Activated T-helper 1 cell treated with anti-CD3 and anti-CD28 coated beads, Interleukin-12 subunit alpha, Interleukin-12 subunit beta, Interleukin-2, Interleukin-4 antibody, amounts not matched to agents 30 ng/mL and 10 ng/mL and 1 ng/mL, durations not matched to agents 14 hours and 24 hours and 36 hours (primary cell): ENCODE results near the gene LZTS2. TPM values are rescaled to one million over a fixed set of nuclear protein-coding genes. Genes with fewer than 3 reads are reported as not detected.
A peak's percentile ranks its signal among the peaks of the same experiment; 100 is the strongest.

Experiments used
- DNase-seq: peaks from one replicate; pipeline ENCODE4 v3.0.0; 2021; ENCODE audit warnings: low spot score
- H3K27ac Mint-ChIP-seq: one replicate; pipeline ENCODE4 v1.8.0; 2021; ENCODE audit warnings: mild to moderate bottlenecking, mixed read lengths
- H3K27me3 Mint-ChIP-seq: one replicate; pipeline ENCODE4 v1.8.0; 2022; ENCODE audit warnings: mild to moderate bottlenecking, moderate library complexity, mixed read lengths; ENCODE audit not compliant: insufficient read depth
- H3K36me3 Mint-ChIP-seq: one replicate; pipeline ENCODE4 v1.8.0; 2021; ENCODE audit warnings: low read depth, mixed read lengths
- H3K4me1 Mint-ChIP-seq: one replicate; pipeline ENCODE4 v1.8.0; 2021; ENCODE audit warnings: low read depth, mixed read lengths
- H3K4me3 Mint-ChIP-seq: one replicate; pipeline ENCODE4 v1.8.0; 2021; ENCODE audit warnings: mild to moderate bottlenecking, moderate library complexity, mixed read lengths
- H3K9me3 Mint-ChIP-seq: one replicate; pipeline ENCODE4 v1.8.0; 2021; ENCODE audit warnings: mixed read lengths
- intact Hi-C: fragments of 100-400 bp; cut with micrococcal nuclease; formaldehyde crosslinking; loops from one replicate; pipeline ENCODE4 v1.15.1; 2024
- total RNA-seq: library from RNA; stranded (reverse); gene quantifications from 2 replicates; pipeline ENCODE4 v1.2.3, GENCODE V29; 2022

The LZTS2 gene
- total RNA-seq, 1 donor from 2014 or later: 22.3 TPM

DNA sequence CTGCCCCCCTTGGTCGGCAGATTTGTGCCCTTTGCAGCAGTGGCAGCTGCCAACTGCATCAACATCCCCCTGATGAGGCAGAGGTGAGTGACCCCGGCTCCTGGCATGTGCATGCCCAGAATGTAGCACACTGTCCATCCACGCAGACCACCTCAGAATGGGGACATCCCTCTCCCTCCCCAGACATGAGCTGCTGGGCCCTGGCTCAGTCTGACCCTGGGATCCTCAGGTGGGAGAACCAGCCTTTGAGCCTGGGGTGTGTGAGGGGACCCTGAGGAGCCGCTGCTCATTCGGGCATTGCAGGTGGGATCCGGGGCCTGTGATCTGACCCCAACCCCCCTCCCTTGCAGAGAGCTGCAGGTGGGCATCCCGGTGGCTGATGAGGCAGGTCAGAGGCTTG is 37.1 kb downstream of the LZTS2 start:
- intact Hi-C loops: no loop called here
- no peaks in the 10 kb centered on the region for H3K9me3 Mint-ChIP-seq
- H3K27me3 Mint-ChIP-seq: no peaks in the 10 kb centered on the region
- peaks cover 45% of the 10 kb centered on the region for H3K36me3 Mint-ChIP-seq
- DNase-seq: no peak
- H3K4me3 Mint-ChIP-seq: no peak overlapping the region
- H3K4me1 Mint-ChIP-seq: peaks cover 25% of the 10 kb centered on the region
- H3K27ac Mint-ChIP-seq: no peak overlapping the region

DNA sequence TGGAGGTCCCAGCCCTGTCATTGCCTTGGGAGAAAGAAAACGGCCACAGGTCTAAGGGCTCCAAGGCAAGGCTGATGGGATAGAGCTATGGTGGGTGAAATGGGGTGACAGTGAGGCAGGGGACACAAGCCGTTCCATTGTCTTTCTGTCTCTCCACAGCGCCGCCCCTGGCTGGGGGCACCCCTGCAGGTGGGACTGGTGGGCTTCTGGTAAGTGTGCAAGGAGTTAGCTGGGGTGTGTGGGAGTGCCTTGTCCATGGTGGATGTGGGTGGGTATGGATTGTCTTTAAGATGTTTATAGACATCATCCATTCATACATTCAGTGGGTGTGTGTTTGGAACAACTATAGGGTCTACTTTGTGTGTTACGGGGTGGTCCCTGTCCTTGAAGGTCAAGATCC is 38.9 kb downstream of the LZTS2 start:
- H3K4me1 Mint-ChIP-seq: peaks cover 31% of the 10 kb centered on the region
- H3K9me3 Mint-ChIP-seq: no peaks in the 10 kb centered on the region
- peaks cover 45% of the 10 kb centered on the region for H3K36me3 Mint-ChIP-seq
- intact Hi-C loops: no loop called here
- no peak overlapping the region for H3K4me3 Mint-ChIP-seq
- DNase-seq: no peak
- H3K27me3 Mint-ChIP-seq: peaks cover 3% of the 10 kb centered on the region
- H3K27ac Mint-ChIP-seq: no peak overlapping the region

DNA sequence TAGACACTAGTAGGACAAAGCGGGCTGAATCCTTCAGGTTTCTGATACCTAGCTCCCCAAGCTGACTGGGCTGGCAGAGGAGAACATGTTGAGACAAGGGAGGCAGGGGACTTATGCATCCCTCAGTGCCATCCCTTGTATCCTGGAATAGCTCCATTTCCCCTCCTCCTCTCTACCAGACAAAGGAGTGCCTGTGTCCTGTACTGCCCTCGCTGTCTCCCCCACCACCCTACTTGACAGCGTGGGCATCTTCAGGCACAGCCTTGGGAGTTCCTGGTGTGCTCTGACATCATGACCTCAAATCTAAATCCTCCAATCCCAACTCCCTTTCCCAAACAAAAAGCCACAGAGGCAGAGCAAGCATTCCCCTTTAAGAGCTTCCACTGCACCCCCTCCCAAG is 40.5 kb downstream of the LZTS2 start:
- Mint-ChIP-seq H3K27me3 (peaks cover 3% of the 10 kb centered on the region), H3K4me3 (no peak overlapping the region)

DNA sequence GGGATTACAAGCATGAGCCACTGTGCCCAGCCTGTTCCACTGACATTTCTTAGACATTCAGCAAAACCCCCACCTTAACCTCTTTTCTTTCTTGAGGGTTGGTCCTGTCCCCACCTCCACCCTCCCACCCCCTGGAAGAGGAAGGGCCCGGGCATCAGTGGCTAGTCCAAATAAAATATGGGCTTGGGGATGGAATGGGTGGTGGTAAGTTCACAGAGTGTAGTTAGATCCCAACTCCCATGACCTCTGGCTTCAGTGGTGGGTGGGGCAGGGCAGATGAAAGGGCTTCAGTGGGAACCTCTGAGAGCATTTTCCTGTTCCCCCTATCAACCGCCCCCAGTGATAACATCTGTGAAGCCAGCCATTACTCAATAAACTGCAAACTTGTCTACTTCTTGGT is 41.2 kb downstream of the LZTS2 start:
- Mint-ChIP-seq H3K9me3 (no peaks in the 10 kb centered on the region), H3K27me3 (peaks cover 5% of the 10 kb centered on the region), H3K4me3 (no peak overlapping the region), H3K27ac (no peak overlapping the region), H3K36me3 (peaks cover 34% of the 10 kb centered on the region), H3K4me1 (peaks cover 27% of the 10 kb centered on the region)
- intact Hi-C loops: loop anchor here (1.0 to 5.0 kb wide), 3 partner anchors 27 to 669 kb away; no protein-coding TSS in a partner anchor
- DNase-seq: no peak

More for the DNA sequence above, 40.5 kb downstream of the LZTS2 start:
- no peak for DNase-seq
- Mint-ChIP-seq H3K4me1 (peaks cover 27% of the 10 kb centered on the region), H3K27ac (no peak overlapping the region), H3K36me3 (peaks cover 38% of the 10 kb centered on the region), H3K9me3 (no peaks in the 10 kb centered on the region)
- intact Hi-C loops: loop anchor here (5.0 kb wide), 1 partner anchor 668 kb away; no protein-coding TSS in a partner anchor

DNA sequence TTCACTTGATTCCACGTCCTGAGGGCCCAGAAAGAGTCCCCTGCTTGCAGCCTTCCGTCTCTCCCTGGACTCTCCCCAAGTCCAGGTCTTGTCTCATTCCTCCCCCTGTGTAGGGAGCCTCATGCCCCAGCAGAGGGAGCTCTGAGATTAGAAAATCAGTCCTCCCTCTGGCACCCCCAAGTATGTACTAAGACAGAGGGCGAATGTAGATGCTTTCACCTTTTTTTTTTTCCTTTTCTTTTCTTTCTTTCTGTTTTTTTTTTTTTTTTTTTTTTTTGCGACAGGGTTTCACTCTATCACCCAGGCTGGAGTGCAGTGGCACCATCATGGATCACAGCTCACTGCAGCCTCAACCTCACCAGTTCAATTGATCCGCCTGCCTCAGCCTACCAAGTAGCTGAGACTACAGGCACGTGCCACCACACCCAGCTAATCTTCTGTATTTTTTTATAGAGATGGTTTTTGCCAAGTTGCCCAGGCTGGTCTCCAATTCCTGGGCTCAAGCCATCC is 41.7 kb downstream of the LZTS2 start:
- intact Hi-C loops: loop anchor here (1.0 to 5.0 kb wide), 3 partner anchors 27 to 669 kb away; no protein-coding TSS in a partner anchor

DNA sequence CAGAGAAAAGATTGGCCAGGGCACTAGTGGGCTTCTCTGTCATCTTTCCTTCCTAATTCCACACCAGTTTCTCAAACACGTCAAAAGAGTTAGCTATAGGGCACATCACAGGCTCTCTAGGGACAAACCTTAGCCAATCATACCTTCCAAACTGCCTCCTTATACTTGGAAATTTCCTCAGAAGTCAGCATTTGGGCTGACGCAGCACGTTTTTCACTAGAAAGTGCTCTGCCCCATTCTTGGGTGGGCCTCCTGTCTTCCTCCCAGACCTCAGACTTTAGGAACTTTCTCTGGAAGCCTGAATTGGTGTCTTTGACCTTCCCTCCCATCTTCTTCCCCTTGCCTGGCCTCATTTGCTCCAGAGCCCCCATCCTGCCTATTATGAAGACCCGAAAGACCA is 42.5 kb downstream of the LZTS2 start:
- Mint-ChIP-seq H3K36me3 (peaks cover 25% of the 10 kb centered on the region), H3K4me3 (peak overlapping the region; percentile 91), H3K27ac (peak overlapping the region; percentile 84), H3K27me3 (peaks cover 18% of the 10 kb centered on the region), H3K4me1 (peaks cover 27% of the 10 kb centered on the region), H3K9me3 (no peaks in the 10 kb centered on the region)
- DNase-seq: no peak
- intact Hi-C loops: loop anchor here (1.0 to 5.0 kb wide), 6 partner anchors 8 to 670 kb away; no protein-coding TSS in a partner anchor

More for the DNA sequence above, 41.7 kb downstream of the LZTS2 start:
- peak overlapping the region; percentile 61 for H3K27ac Mint-ChIP-seq
- no peak overlapping the region for H3K4me3 Mint-ChIP-seq
- DNase-seq: peak; percentile 64
- peaks cover 31% of the 10 kb centered on the region for H3K36me3 Mint-ChIP-seq
- no peaks in the 10 kb centered on the region for H3K9me3 Mint-ChIP-seq
- H3K4me1 Mint-ChIP-seq: peaks cover 27% of the 10 kb centered on the region
- H3K27me3 Mint-ChIP-seq: peaks cover 10% of the 10 kb centered on the region

DNA sequence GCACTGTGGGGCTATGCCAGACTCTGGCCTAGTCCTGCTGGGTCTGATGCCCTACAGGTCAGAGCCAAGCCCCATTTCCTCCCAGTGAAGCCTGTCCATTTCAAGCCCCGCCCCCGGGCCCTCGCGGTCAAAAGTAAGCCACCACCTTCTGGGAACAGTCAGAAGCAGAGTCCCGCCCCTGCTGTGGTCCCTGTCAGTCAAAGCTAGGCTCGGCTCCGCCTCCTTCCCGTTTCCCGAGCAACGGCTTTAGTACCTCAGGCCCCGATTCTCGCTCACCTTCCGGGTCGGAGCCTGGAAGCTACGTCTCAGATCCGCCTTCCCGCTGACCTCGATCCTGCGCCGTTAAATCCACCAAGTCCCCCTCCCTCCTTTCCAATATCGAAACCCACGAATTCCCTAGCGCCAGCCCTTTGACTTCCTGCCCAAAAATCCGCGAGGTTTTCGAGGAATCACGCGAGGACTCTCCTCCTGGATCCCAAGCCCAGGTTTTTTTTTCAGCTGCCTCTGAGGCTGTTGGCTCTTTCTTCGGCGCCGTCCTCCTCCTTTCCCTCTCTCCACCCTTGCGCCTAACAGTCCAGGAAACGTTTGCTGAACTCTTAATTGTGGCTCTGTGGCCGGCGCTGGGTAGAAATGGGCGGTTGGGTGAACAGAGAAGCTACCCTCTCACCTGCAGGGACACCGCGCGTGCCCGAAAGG is 43.2 kb downstream of the LZTS2 start:
- Mint-ChIP-seq H3K9me3 (no peaks in the 10 kb centered on the region), H3K4me1 (peaks cover 27% of the 10 kb centered on the region), H3K4me3 (peak overlapping the region; percentile 91), H3K27ac (peak overlapping the region; percentile 84), H3K36me3 (peaks cover 18% of the 10 kb centered on the region), H3K27me3 (peaks cover 20% of the 10 kb centered on the region)
- DNase-seq: peak; percentile 85
- intact Hi-C loops: loop anchor here (1.0 to 5.0 kb wide), 6 partner anchors 7 to 671 kb away; no protein-coding TSS in a partner anchor

DNA sequence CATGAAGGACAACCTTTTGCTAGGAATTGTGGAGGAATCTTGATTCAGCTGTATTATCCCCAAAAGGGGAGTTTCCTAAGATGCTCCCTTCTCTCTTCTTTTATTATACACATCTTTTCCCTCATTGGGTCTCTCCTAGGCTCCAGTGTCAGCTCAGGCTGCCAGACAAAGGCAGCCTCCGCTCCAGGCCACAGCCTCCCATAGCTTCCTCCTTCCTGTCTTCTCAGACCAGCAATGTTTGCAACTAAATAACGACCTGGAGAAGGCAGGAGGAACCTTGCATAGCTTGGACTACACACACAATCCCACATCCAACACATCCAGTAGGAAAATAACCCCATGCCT is 43.7 kb downstream of the LZTS2 start:
- Mint-ChIP-seq H3K36me3 (peaks cover 15% of the 10 kb centered on the region), H3K27ac (peak overlapping the region; percentile 84), H3K4me3 (peak overlapping the region; percentile 91), H3K27me3 (peaks cover 24% of the 10 kb centered on the region), H3K9me3 (no peaks in the 10 kb centered on the region), H3K4me1 (peaks cover 29% of the 10 kb centered on the region)
- no peak for DNase-seq
- intact Hi-C loops: loop anchor here (5.0 kb wide), 1 partner anchor 671 kb away; no protein-coding TSS in a partner anchor

DNA sequence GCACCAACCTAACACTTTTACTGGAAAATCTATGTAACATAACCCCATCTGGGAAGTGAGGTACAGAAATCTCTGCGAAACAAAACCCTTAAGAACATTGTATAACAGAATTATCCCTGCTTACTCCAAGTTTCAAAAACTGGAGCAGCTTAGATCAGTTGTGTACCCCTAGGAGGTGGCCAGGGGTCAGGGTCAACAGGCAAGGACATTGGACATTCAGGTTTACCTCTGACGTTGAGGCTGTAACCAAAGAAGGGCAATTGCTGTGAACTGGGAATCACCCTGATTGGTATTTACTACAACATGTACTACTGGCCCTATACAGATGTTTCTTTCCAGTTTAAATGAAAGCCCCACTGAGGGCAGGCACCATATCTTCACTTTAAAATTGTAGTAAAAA is 44.5 kb downstream of the LZTS2 start:
- Mint-ChIP-seq H3K4me3 (no peak overlapping the region), H3K4me1 (peaks cover 34% of the 10 kb centered on the region), H3K36me3 (peaks cover 13% of the 10 kb centered on the region), H3K27me3 (peaks cover 32% of the 10 kb centered on the region), H3K27ac (no peak overlapping the region), H3K9me3 (no peaks in the 10 kb centered on the region)
- intact Hi-C loops: loop anchor here (5.0 kb wide), 1 partner anchor 672 kb away; no protein-coding TSS in a partner anchor
- no peak for DNase-seq

DNA sequence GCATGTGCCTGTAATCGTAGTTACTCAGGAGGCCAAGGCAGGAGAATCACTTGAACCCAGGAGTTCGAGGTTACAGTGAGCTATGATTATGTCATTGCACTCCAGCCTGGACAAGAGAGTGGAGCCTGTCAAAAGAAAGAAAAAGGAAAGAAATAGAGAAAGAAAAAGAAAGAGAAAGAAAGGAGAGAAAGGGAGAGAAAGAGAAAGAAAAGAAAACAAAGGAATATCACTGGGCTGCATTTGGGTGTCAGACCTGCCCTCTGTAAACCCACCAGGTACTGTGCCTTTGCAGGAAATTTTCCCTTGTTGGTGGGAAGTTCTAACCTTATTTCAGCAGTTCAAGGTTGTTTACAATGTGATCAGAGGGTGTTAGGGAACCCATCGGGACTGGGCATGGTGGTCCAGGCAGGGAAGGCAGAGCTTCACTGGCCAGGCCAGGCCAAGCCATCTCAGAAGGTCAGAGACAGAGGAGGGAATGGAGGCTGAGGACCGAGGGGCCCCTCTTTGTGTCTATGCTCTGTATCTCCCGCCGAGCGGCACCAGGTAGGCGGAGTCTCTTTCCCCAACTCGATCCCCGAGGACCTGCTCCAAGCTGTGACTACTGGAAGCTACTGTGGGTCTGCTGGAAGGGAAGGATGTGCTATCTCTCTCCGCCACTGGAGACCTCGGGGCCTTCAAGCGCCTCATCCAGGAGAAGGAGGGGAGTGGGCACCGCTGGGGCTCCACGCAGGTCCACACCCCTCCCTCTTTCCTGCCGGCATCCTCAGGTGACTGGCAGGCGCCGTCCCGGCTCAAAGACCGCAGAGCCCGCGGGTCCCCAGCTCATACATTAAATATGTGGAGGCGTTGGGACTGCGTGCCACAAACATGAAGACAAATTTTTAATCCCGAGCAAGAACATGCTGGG is 47.0 kb downstream of the LZTS2 start:
- H3K27me3 Mint-ChIP-seq: peaks cover 49% of the 10 kb centered on the region
- intact Hi-C loops: loop anchor here (5.0 kb wide), 1 partner anchor 176 kb away; no protein-coding TSS in a partner anchor

GRCh38 chr10:101047268-101047667 is 47.7 kb downstream of the LZTS2 start:
- H3K9me3 Mint-ChIP-seq: no peaks in the 10 kb centered on the region
- peaks cover 5% of the 10 kb centered on the region for H3K36me3 Mint-ChIP-seq
- H3K4me1 Mint-ChIP-seq: peaks cover 28% of the 10 kb centered on the region
- DNase-seq: no peak
- H3K27me3 Mint-ChIP-seq: peaks cover 49% of the 10 kb centered on the region
- no peak overlapping the region for H3K4me3 Mint-ChIP-seq
- intact Hi-C loops: loop anchor here (5.0 kb wide), 1 partner anchor 175 kb away; no protein-coding TSS in a partner anchor
- peak overlapping the region; percentile 10 for H3K27ac Mint-ChIP-seq

More for the DNA sequence above, 47.0 kb downstream of the LZTS2 start:
- Mint-ChIP-seq H3K9me3 (no peaks in the 10 kb centered on the region), H3K27ac (peak overlapping the region; percentile 15), H3K36me3 (peaks cover 5% of the 10 kb centered on the region), H3K4me1 (peaks cover 34% of the 10 kb centered on the region), H3K4me3 (no peak overlapping the region)
- DNase-seq: no peak

GRCh38 chr10:101047961-101048892 is 48.6 kb downstream of the LZTS2 start:
- H3K36me3 Mint-ChIP-seq: peaks cover 5% of the 10 kb centered on the region
- H3K4me1 Mint-ChIP-seq: peaks cover 18% of the 10 kb centered on the region
- H3K27ac Mint-ChIP-seq: no peak overlapping the region
- intact Hi-C loops: loop anchor here (5.0 kb wide), 1 partner anchor 174 kb away; no protein-coding TSS in a partner anchor
- no peak overlapping the region for H3K4me3 Mint-ChIP-seq
- DNase-seq: no peak
- peaks cover 46% of the 10 kb centered on the region for H3K27me3 Mint-ChIP-seq
- no peaks in the 10 kb centered on the region for H3K9me3 Mint-ChIP-seq
